K562 (cell line): ENCODE measurements around the gene PLAAT4. TPM values are rescaled to one million over a fixed set of nuclear protein-coding genes. Genes with fewer than 3 reads are reported as not detected.

Experiments
- ATAC-seq: fragments of 200-7000 bp; cut with Tn5 transposase; 3 replicates; pipeline ENCODE4 v1.9.1; 2020; ENCODE audit warnings: moderate library complexity
- BruUV-seq: library from RNA; stranded (reverse); fragments of 400-500 nt; replicated peaks from 2 replicates; lab custom pipeline; 2021; lab: Mats Ljungman, UMichigan
- CTCF ChIA-PET: fragments of 300-600 bp; formaldehyde crosslinking; extraction: SDS; loops from one replicate; lab custom pipeline; 2021; ENCODE audit warnings: low intra/inter-chr PET ratio; lab: Yijun Ruan, JAX
- POLR2A ChIA-PET: fragments of 300-600, 350-650 bp; sonication (Branson Sonifier 250); formaldehyde crosslinking; extraction: SDS; loops from one replicate; lab custom pipeline; 2021; ENCODE audit warnings: antibody characterized with exemption, inconsistent platforms; lab: Yijun Ruan, JAX
- DNase-seq, 4 experiments: peaks; one replicate each; pipeline versions ENCODE4 v3.0.0 to v3.0.0-alpha.2; 2011 to 2018; ENCODE audit warnings: low spot score in 3 of 4, mixed read lengths in 3 of 4; ENCODE audit errors: extremely low read depth in 1 of 4
- FAIRE-seq: peaks from 2 replicates; lab custom pipeline; 2011; peaks lifted over from hg19 to GRCh38; lab: Jason Lieb, UNC
- H2AFZ ChIP-seq: 2 replicates; pipeline ENCODE4 v1.6.0; 2011; ENCODE audit warnings: low read depth, low read length, control low read depth, inconsistent platforms
- H3K27ac ChIP-seq: fragments of 200-600 bp; 3 replicates; pipeline ENCODE4 v1.8.0; 2011; ENCODE audit warnings: low read depth, mild to moderate bottlenecking, control low read depth, inconsistent platforms, low read length, moderate library complexity, mixed read lengths; ENCODE audit errors: extremely low read depth
- H3K27me3 ChIP-seq, 2 experiments: fragments of 300-600 bp in 1 of 2; 2 replicates in 1 of 2; 3 replicates in 1 of 2; pipeline versions ENCODE4 v1.6.0 to v1.8.0; 2011; ENCODE audit warnings: inconsistent platforms in 2 of 2, low read length in 2 of 2, mild to moderate bottlenecking in 1 of 2, mixed read lengths in 1 of 2, moderate library complexity in 1 of 2; ENCODE audit not compliant: control insufficient read depth in 2 of 2, insufficient read depth in 2 of 2
- H3K36me3 ChIP-seq: fragments of 300-600 bp; 3 replicates; pipeline ENCODE4 v1.8.0; 2011; ENCODE audit warnings: mild to moderate bottlenecking, low read length, inconsistent platforms; ENCODE audit not compliant: control insufficient read depth, insufficient read depth
- H3K4me1 ChIP-seq, 2 experiments: fragments of 200-600 bp in 1 of 2; replicated peaks in 1 of 2; 2 replicates in 1 of 2; 3 replicates in 1 of 2; pipeline versions ENCODE4 v1.5.1 to v1.8.0; 2011; ENCODE audit warnings: inconsistent platforms in 2 of 2, low read length in 2 of 2, mild to moderate bottlenecking in 1 of 2, mixed read lengths in 1 of 2, moderate library complexity in 1 of 2; ENCODE audit not compliant: control insufficient read depth in 2 of 2, insufficient read depth in 2 of 2
- H3K4me2 ChIP-seq: 2 replicates; pipeline ENCODE4 v1.6.1; 2011; ENCODE audit warnings: low read length, control low read depth, inconsistent platforms, mixed read lengths; ENCODE audit not compliant: insufficient read depth
- H3K4me3 ChIP-seq: fragments of 200-600 bp; sonication (generic), shearing (Covaris generic); 2 replicates; pipeline ENCODE4 v1.5.1; 2016; ENCODE audit warnings: control low read depth, inconsistent platforms
- H3K79me2 ChIP-seq: fragments of 200-600 bp; 3 replicates; pipeline ENCODE4 v1.8.0; 2011; ENCODE audit warnings: low read length, inconsistent platforms; ENCODE audit not compliant: control insufficient read depth, insufficient read depth
- H3K9ac ChIP-seq, 2 experiments: 2 replicates each; pipeline versions ENCODE4 v1.6.0 to v1.6.1; 2011; ENCODE audit warnings: low read depth in 2 of 2, low read length in 2 of 2, control low read depth in 1 of 2, inconsistent platforms in 1 of 2, mild to moderate bottlenecking in 1 of 2, mixed read lengths in 1 of 2; ENCODE audit not compliant: insufficient read depth in 1 of 2
- H3K9me1 ChIP-seq: one replicate; pipeline ENCODE4 v1.6.0; 2011; ENCODE audit warnings: inconsistent platforms, mild to moderate bottlenecking, low read length, moderate library complexity; ENCODE audit not compliant: control insufficient read depth, insufficient read depth
- H3K9me3 ChIP-seq: replicated peaks from 2 replicates; pipeline ENCODE4 v1.5.1; 2011; ENCODE audit warnings: low read depth, low read length, inconsistent platforms; ENCODE audit not compliant: control insufficient read depth, insufficient read depth
- H4K20me1 ChIP-seq: replicated peaks from 2 replicates; pipeline ENCODE4 v1.6.1; 2011; ENCODE audit warnings: low read length, inconsistent platforms, mixed read lengths; ENCODE audit not compliant: control insufficient read depth, insufficient read depth
- DLX4 ChIP-seq: fragments of 250-450 bp; sonication (Bioruptor Pico); IDR thresholded peaks from 2 replicates; pipeline ENCODE4 v1.6.1; 2021; ENCODE audit warnings: mild to moderate bottlenecking
- EHMT2 ChIP-seq: fragments of 450-650 bp; IDR thresholded peaks from 2 replicates; pipeline ENCODE4 v1.6.1; 2018; ENCODE audit warnings: antibody characterized with exemption
- HDAC3 ChIP-seq: fragments of 450-650 bp; IDR thresholded peaks from 2 replicates; pipeline ENCODE4 v1.6.1; 2018; ENCODE audit warnings: borderline replicate concordance, mild to moderate bottlenecking, moderate library complexity; ENCODE audit not compliant: partially characterized antibody
- KLF16 ChIP-seq: IDR thresholded peaks from 2 replicates; pipeline ENCODE4 v1.6.1; 2016; ENCODE audit warnings: antibody characterized with exemption
- MXI1 ChIP-seq: IDR thresholded peaks from 2 replicates; pipeline ENCODE4 v1.6.1; 2011; ENCODE audit warnings: low read depth, mild to moderate bottlenecking, improper control_type of control experiment, low read length
- NR1H2 ChIP-seq: sonication (generic); formaldehyde crosslinking; IDR thresholded peaks from 2 replicates; pipeline ENCODE4 v1.4.0; 2020; ENCODE audit warnings: mild to moderate bottlenecking, missing genetic modification reagents
- NR2C1 ChIP-seq, 2 experiments: fragments of 450-650 bp; IDR thresholded peaks; 2 replicates each; pipeline ENCODE4 v1.6.1; 2017; ENCODE audit warnings: mild to moderate bottlenecking in 2 of 2, antibody characterized with exemption in 1 of 2, inconsistent platforms in 1 of 2, missing compliant biosample characterization in 1 of 2, missing genetic modification characterization in 1 of 2
- PML ChIP-seq: IDR thresholded peaks from 2 replicates; pipeline ENCODE4 v1.6.1; 2012; ENCODE audit warnings: low read length, inconsistent platforms
- POLR2AphosphoS5 ChIP-seq: IDR thresholded peaks from 2 replicates; pipeline ENCODE4 v1.6.1; 2011; ENCODE audit warnings: mild to moderate bottlenecking, low read depth, low read length, moderate library complexity; ENCODE audit not compliant: control insufficient read depth, insufficient read depth
- PREB ChIP-seq: sonication (generic); formaldehyde crosslinking; IDR thresholded peaks from 2 replicates; pipeline ENCODE4 v1.8.1; 2023; ENCODE audit warnings: mild to moderate bottlenecking, missing genetic modification reagents
- RBM39 ChIP-seq: fragments of 200-400 bp; formaldehyde crosslinking; optimal IDR thresholded peaks from 2 replicates; pipeline ENCODE3; 2018; ENCODE audit warnings: low read depth, low read length
- RHOXF2B ChIP-seq: fragments of 250-450 bp; sonication (Bioruptor Pico); conservative IDR thresholded peaks from 2 replicates; pipeline ENCODE4 v1.5.1; 2021
- SMAD1 ChIP-seq: fragments of 150-350 bp; IDR thresholded peaks from 2 replicates; pipeline ENCODE4 v1.6.1; 2014; ENCODE audit warnings: low read length, low read depth; ENCODE audit not compliant: partially characterized antibody
- SP1 ChIP-seq: sonication (generic); formaldehyde crosslinking; IDR thresholded peaks from 2 replicates; pipeline ENCODE4 v1.8.1; 2022; ENCODE audit warnings: mild to moderate bottlenecking, missing genetic modification reagents
- TARDBP ChIP-seq: fragments of 450-650 bp; IDR thresholded peaks from 2 replicates; pipeline ENCODE4 v1.6.1; 2016
- ZNF124 ChIP-seq: sonication (generic); formaldehyde crosslinking; IDR thresholded peaks from 2 replicates; pipeline ENCODE4 v1.8.1; 2022; ENCODE audit warnings: missing genetic modification reagents
- ZNF174 ChIP-seq: fragments of 250-450 bp; sonication (Bioruptor Pico); IDR thresholded peaks from 2 replicates; pipeline ENCODE4 v1.4.0; 2020; ENCODE audit warnings: mild to moderate bottlenecking
- ZNF253 ChIP-seq: fragments of 250-450 bp; sonication (Bioruptor Pico); conservative IDR thresholded peaks from 2 replicates; pipeline ENCODE4 v1.6.1; 2021; ENCODE audit warnings: mild to moderate bottlenecking
- ZNF324 ChIP-seq: fragments of 250-450 bp; sonication (Bioruptor Pico); IDR thresholded peaks from 2 replicates; pipeline ENCODE4 v1.4.0; 2020; ENCODE audit warnings: mild to moderate bottlenecking
- ZNF639 ChIP-seq, 2 experiments: fragments of 200-800 bp in 1 of 2; sonication (Bioruptor generic) in 1 of 2; sonication (generic) in 1 of 2; formaldehyde crosslinking in 1 of 2; IDR thresholded peaks in 1 of 2; conservative IDR thresholded peaks in 1 of 2; 2 replicates each; pipeline versions ENCODE4 v1.5.0 to v1.6.1; 2016 to 2020; ENCODE audit warnings: missing compliant biosample characterization in 1 of 2, missing genetic modification characterization in 1 of 2, missing genetic modification reagents in 1 of 2
- WGBS: fragments of 100-300 bp; shearing (Covaris generic); methylation state at CpG from one replicate; pipeline ENCODE4 v1.1.6; 2016; ENCODE audit warnings: low coverage, mixed read lengths; ENCODE audit not compliant: insufficient coverage; ENCODE audit errors: missing lambda C conversion rate; 5-methylcytosine and 5-hydroxymethylcytosine counted together
- in situ Hi-C: fragments of 300-500 bp; cut with MboI; formaldehyde crosslinking; loops from 4 replicates; pipeline ENCODE4 v1.15.0; 2018; ENCODE audit warnings: inconsistent platforms, mixed read lengths
- intact Hi-C: fragments of 100-400 bp; cut with micrococcal nuclease; formaldehyde crosslinking; loops from 2 replicates; pipeline ENCODE4 v1.14.2; 2022
- polyA plus RNA-seq, 8 experiments: library from polyadenylated mRNA; depleted of rRNA in 4 of 8; stranded (reverse) in 5 of 8; unstranded in 3 of 8; fragments of >200 nt; fragmentation: Nextera tagmentation in 2 of 8; fragmentation: Illumina TruSeq in 1 of 8; extraction: Ambion mirVana in 2 of 8; extraction: Trizol in 1 of 8; gene quantifications; 2 replicates each; pipeline versions ENCODE4 v1.2.1 to v1.2.3, GENCODE V29; 2011 to 2014; ENCODE audit warnings: inconsistent platforms in 1 of 8, missing spikeins in 1 of 8
- total RNA-seq, 7 experiments: library from RNA; depleted of rRNA in 6 of 7; stranded (reverse); fragments of >200 nt in 6 of 7; fragmentation: Illumina TruSeq in 2 of 7; extraction: Trizol in 2 of 7; gene quantifications; 2 replicates each; pipeline versions ENCODE4 v1.2.1 to v1.2.3, GENCODE V29; 2011 to 2021; ENCODE audit warnings: low replicate concordance in 1 of 7

PLAAT4 gene
- total and polyA plus RNA-seq, 9 of the 15 experiments (the other 6 are each of a cell fraction or from before 2014, with no cell fraction given), result 0.54 to 3.0 (median 1.3) TPM; not detected in 1

- FAIRE-seq (peak; percentile 84), ATAC-seq (peak; percentile 97)
- POLR2A ChIA-PET, result interaction anchor here (0.6 to 1.6 kb wide), 6 partner anchors 8 to 641 kb away, joined by 3 to 5 read pairs (median 3); no protein-coding TSS in a partner anchor
- TF ChIP-seq RHOXF2B (CRISPR knock-in tag), result no peak
- TF ChIP-seq ZNF324, result no peak
- TF ChIP-seq RBM39, result no peak
- TF ChIP-seq ZNF253 (CRISPR knock-in tag), result no peak
- no peak for TF ChIP-seq NR2C1 (IDR thresholded peaks at IDR 0.05)
- TF ChIP-seq NR2C1 (tag; IDR thresholded peaks at IDR 0.05), result peak; percentile 33; the same call in 1 of the 2 replicates
- peak; percentile 83 for TF ChIP-seq HDAC3
- TF ChIP-seq KLF16, result no peak; the same call in 1 of the 2 replicates
- TF ChIP-seq PREB (CRISPR knock-in tag), result no peak
- TF ChIP-seq MXI1, result peak; percentile 54; the same call in 1 of the 2 replicates
- TF ChIP-seq PML, result peak; percentile 61; the same call in 1 of the 2 replicates
- no peak for TF ChIP-seq SP1
- TF ChIP-seq POLR2AphosphoS5, result peak; percentile 38; the same call in 1 of the 2 replicates
- TF ChIP-seq DLX4 (CRISPR knock-in tag), result no peak
- no peak for TF ChIP-seq ZNF124 (CRISPR knock-in tag)
- peak; percentile 35; the same call in 1 of the 2 replicates for TF ChIP-seq EHMT2
- TF ChIP-seq NR1H2 (CRISPR knock-in tag), result no peak
- TF ChIP-seq SMAD1, result peak; percentile 19
- TF ChIP-seq ZNF639 (CRISPR knock-in tag; conservative IDR thresholded peaks at IDR 0.05 in 1 of 2, IDR thresholded peaks at IDR 0.05 in 1 of 2), result peak in 1 of 2 experiments; percentile 76; a peak in 2 of 4 replicates
- TF ChIP-seq TARDBP, result no peak
- TF ChIP-seq ZNF174 (CRISPR knock-in tag), result no peak
Observed at GRCh38 chr11:63567044-63567840, 30.6 kb downstream of the PLAAT4 start.

More at GRCh38 chr11:63567044-63567840, 30.6 kb downstream of the PLAAT4 start:
- peak overlapping the region; percentile 48 for H2AFZ ChIP-seq
- H3K79me2 ChIP-seq, result no peaks in the 10 kb centered on the region
- BruUV-seq, result no TSS peak
- H4K20me1 ChIP-seq, result no peaks in the 10 kb centered on the region
- in situ Hi-C loops, result no loop called here
- CTCF ChIA-PET, result no interaction called here
- H3K4me1 ChIP-seq, result peaks cover 24 to 43% of the 10 kb centered on the region in 2 experiments
- peak overlapping the region; percentile 34 for H3K4me2 ChIP-seq
- H3K4me3 ChIP-seq, result no peak overlapping the region
- H3K27me3 ChIP-seq, result no peaks in the 10 kb centered on the region
- peak; percentile 67 to 90 (median 72) for DNase-seq
- H3K9me1 ChIP-seq, result no peaks in the 10 kb centered on the region
- H3K9me3 ChIP-seq, result no peaks in the 10 kb centered on the region
- intact Hi-C loops, result loop anchor here (5.0 kb wide), 1 partner anchor 60 kb away; the partner anchor contains the start of gene LGALS12
- no peaks in the 10 kb centered on the region for H3K36me3 ChIP-seq
- H3K27ac ChIP-seq, result peak overlapping the region; percentile 75
- peak overlapping the region in 1 of 2 experiments; percentile 38; a peak in 1 of 4 replicates for H3K9ac ChIP-seq
- WGBS, result 2% methylated on average over 5 of the region's 5 CpGs
